CD8-positive, alpha-beta memory T cell (primary cell): ENCODE measurements around the gene MDFI. TPM values are rescaled to one million over a fixed set of nuclear protein-coding genes. Genes with fewer than 3 reads are reported as not detected.

ENCODE experiments used
- CTCF ChIA-PET: fragments of 350-600 bp; sonication (Branson Sonifier 250); formaldehyde crosslinking; loops from one replicate; lab custom pipeline; 2021; ENCODE audit warnings: antibody characterized with exemption; lab: Charles Lee
- POLR2A ChIA-PET: fragments of 350-600 bp; sonication (Branson Sonifier 250); formaldehyde crosslinking; loops from one replicate; lab custom pipeline; 2021; ENCODE audit warnings: antibody characterized with exemption; lab: Charles Lee
- DNase-seq, 5 donors: peaks; one replicate each; pipeline versions ENCODE4 v3.0.0 to v3.0.0-alpha.2; 2020 to 2022; ENCODE audit warnings: mixed read lengths in 1 of 5
- H3K27ac ChIP-seq: one replicate; pipeline ENCODE4 v1.7.0; 2013; ENCODE audit warnings: low read depth, mild to moderate bottlenecking, low read length, moderate library complexity
- H3K27me3 ChIP-seq: 2 replicates; pipeline ENCODE4 v1.7.0; 2013; ENCODE audit warnings: low read length, mild to moderate bottlenecking; ENCODE audit not compliant: insufficient read depth, poor library complexity, severe bottlenecking
- H3K36me3 ChIP-seq: 2 replicates; pipeline ENCODE4 v1.7.0; 2013; ENCODE audit warnings: mild to moderate bottlenecking, low read length, moderate library complexity; ENCODE audit not compliant: insufficient read depth
- H3K4me1 ChIP-seq: 2 replicates; pipeline ENCODE4 v1.7.0; 2013; ENCODE audit warnings: mild to moderate bottlenecking, low read length, moderate library complexity; ENCODE audit not compliant: insufficient read depth
- H3K4me3 ChIP-seq: 2 replicates; pipeline ENCODE4 v1.7.0; 2013; ENCODE audit warnings: mild to moderate bottlenecking, low read length
- H3K9me3 ChIP-seq: 2 replicates; pipeline ENCODE4 v1.7.0; 2013; ENCODE audit warnings: mild to moderate bottlenecking, low read length
- H3K27ac Mint-ChIP-seq, 8 donors: one replicate each; pipeline ENCODE4 v1.8.0; 2020 to 2021; ENCODE audit warnings: mixed read lengths in 8 of 8, mild to moderate bottlenecking in 6 of 8, inconsistent platforms in 3 of 8, moderate library complexity in 3 of 8
- H3K27me3 Mint-ChIP-seq, 2 donors: one replicate each; pipeline ENCODE4 v1.8.0; 2020 to 2021; ENCODE audit warnings: mixed read lengths in 2 of 2, mild to moderate bottlenecking in 1 of 2, moderate library complexity in 1 of 2
- H3K36me3 Mint-ChIP-seq, 3 donors: one replicate each; pipeline ENCODE4 v1.8.0; 2020 to 2021; ENCODE audit warnings: mixed read lengths in 3 of 3, inconsistent platforms in 1 of 3, mild to moderate bottlenecking in 1 of 3
- H3K4me1 Mint-ChIP-seq, 3 donors: one replicate each; pipeline ENCODE4 v1.8.0; 2020 to 2021; ENCODE audit warnings: mixed read lengths in 3 of 3, inconsistent platforms in 1 of 3, mild to moderate bottlenecking in 1 of 3
- H3K4me3 Mint-ChIP-seq, 7 donors: one replicate each; pipeline ENCODE4 v1.8.0; 2020 to 2021; ENCODE audit warnings: mixed read lengths in 7 of 7, mild to moderate bottlenecking in 6 of 7, moderate library complexity in 4 of 7, inconsistent platforms in 2 of 7
- H3K9me3 Mint-ChIP-seq, 5 donors: one replicate each; pipeline ENCODE4 v1.8.0; 2020 to 2022; ENCODE audit warnings: mixed read lengths in 5 of 5, mild to moderate bottlenecking in 3 of 5, moderate library complexity in 2 of 5, inconsistent platforms in 1 of 5
- polyA plus RNA-seq: library from polyadenylated mRNA; unstranded; fragments of 300-500 nt; fragmentation: Illumina TruSeq; gene quantifications from one replicate; pipeline ENCODE4 v1.2.3, GENCODE V29; 2021
- total RNA-seq, 2 experiments: library from RNA; stranded (reverse); gene quantifications; one replicate each; pipeline ENCODE4 v1.2.3, GENCODE V29; 2021

The MDFI gene
- total and polyA plus RNA-seq, 3 experiments from 2014 or later: not detected

DNA sequence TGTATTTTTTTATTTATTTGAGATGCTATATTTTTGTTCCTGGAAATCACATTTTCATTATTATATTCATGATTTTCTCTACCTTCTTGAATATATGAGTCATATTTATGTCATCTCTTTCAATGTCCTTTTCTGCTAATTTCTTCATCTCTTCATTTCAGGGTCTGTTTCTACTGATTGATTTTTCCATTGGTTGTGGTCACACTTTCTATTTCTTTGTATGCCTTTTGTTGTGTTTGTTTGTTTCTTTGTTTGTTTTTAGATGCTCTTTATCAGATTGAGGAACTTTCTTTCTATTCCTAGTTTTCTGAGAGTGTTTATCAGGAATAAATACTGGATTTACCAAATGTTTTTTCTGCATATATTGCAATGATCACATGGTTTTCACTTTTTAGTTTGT lies 16.9 kb upstream of the MDFI start:
- peaks cover 5 to 12% (median 8%) of the 10 kb centered on the region in 5 donors for H3K9me3 Mint-ChIP-seq
- peaks cover 0 to 13% (median 0%) of the 10 kb centered on the region in 3 donors for H3K36me3 Mint-ChIP-seq
- DNase-seq: no peak
- ChIA-PET POLR2A (no interaction called here), CTCF (no interaction called here)
- H3K27ac ChIP-seq: no peak overlapping the region
- H3K4me1 ChIP-seq: peaks cover 9% of the 10 kb centered on the region
- no peak overlapping the region for H3K4me3 Mint-ChIP-seq
- no peak overlapping the region for H3K4me3 ChIP-seq
- no peaks in the 10 kb centered on the region for H3K9me3 ChIP-seq
- no peaks in the 10 kb centered on the region for H3K36me3 ChIP-seq
- H3K27ac Mint-ChIP-seq: no peak overlapping the region
- peaks cover 5% of the 10 kb centered on the region for H3K27me3 ChIP-seq
- peaks cover 13% of the 10 kb centered on the region in 3 donors for H3K4me1 Mint-ChIP-seq
- H3K27me3 Mint-ChIP-seq: peaks cover 19 to 39% of the 10 kb centered on the region in 2 donors

DNA sequence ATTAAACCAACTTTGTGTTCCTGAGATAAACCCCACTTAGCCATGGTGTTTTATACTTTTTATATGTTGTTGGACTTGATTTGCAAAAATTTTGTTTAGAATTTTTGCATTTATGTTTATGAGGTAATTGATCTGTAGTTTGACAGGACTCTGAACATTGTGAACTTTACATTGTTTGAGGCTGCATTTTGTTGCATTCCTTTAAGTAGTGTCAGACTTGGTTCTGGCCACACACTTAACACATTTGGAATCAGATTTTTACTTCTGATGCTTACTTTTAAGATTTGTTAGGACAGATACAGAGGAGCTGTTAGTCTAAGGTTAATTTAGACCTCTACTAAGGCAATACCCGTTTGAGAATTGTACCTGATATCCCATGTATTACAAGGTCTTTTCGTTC lies 16.5 kb upstream of the MDFI start:
- Histone ChIP-seq H3K4me1 (peaks cover 9% of the 10 kb centered on the region), H3K4me3 (no peak overlapping the region), H3K27ac (no peak overlapping the region), H3K9me3 (no peaks in the 10 kb centered on the region), H3K27me3 (peaks cover 5% of the 10 kb centered on the region), H3K36me3 (no peaks in the 10 kb centered on the region)
- Mint-ChIP-seq H3K36me3 (peaks cover 0 to 13% (median 0%) of the 10 kb centered on the region in 3 donors), H3K4me1 (peaks cover 13 to 14% (median 13%) of the 10 kb centered on the region in 3 donors), H3K4me3 (no peak overlapping the region), H3K27me3 (peaks cover 19 to 41% of the 10 kb centered on the region in 2 donors), H3K27ac (no peak overlapping the region), H3K9me3 (peaks cover 5 to 12% (median 8%) of the 10 kb centered on the region in 5 donors)
- ChIA-PET CTCF (no interaction called here), POLR2A (no interaction called here)
- no peak for DNase-seq

DNA sequence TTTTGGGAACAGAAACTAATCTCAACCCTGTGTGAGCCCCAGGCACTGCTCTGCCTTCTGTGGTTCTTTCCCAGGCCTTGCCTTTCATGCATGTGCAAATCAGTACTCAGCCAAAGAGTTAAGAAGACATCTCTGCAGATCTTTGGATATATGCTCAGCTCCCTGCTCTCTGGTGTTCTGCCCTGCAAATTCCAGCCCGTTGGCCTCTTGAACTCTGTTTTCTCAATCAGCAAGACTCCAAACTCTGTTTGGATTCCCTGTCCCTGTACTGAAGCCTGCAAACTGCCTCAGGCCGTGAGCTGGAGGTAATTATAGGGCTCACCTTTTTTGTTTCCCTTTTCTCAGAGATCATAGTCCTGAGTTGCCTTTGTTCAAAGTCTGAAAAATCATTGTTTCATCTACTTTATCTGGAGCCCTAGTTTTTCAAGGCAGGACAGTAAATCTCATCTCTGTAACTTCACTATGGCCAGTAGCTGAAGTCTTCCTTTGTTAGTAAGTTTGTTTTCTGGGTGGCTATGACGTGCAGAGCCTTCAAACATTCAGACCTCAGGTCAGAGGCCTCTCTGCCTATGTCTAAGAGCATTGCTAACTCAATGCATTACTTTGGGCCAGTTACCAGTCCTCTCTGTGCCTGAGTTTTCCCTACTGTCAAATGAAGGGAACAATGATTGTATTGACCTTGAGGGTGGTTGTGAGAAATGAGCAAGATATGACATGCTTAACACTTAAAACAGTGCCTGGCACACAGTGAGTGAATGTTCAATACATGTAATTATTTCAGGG lies 15.9 kb upstream of the MDFI start:
- Histone ChIP-seq H3K27me3 (peaks cover 5% of the 10 kb centered on the region), H3K36me3 (no peaks in the 10 kb centered on the region), H3K27ac (no peak overlapping the region), H3K4me1 (peaks cover 9% of the 10 kb centered on the region), H3K4me3 (no peak overlapping the region), H3K9me3 (no peaks in the 10 kb centered on the region)
- Mint-ChIP-seq H3K4me3 (no peak overlapping the region), H3K27me3 (peaks cover 19 to 41% of the 10 kb centered on the region in 2 donors), H3K9me3 (peaks cover 5 to 12% (median 8%) of the 10 kb centered on the region in 5 donors), H3K27ac (no peak overlapping the region), H3K36me3 (peaks cover 0 to 13% (median 0%) of the 10 kb centered on the region in 3 donors), H3K4me1 (peaks cover 13 to 14% (median 13%) of the 10 kb centered on the region in 3 donors)
- CTCF ChIA-PET: no interaction called here
- POLR2A ChIA-PET: no interaction called here
- no peak for DNase-seq

DNA sequence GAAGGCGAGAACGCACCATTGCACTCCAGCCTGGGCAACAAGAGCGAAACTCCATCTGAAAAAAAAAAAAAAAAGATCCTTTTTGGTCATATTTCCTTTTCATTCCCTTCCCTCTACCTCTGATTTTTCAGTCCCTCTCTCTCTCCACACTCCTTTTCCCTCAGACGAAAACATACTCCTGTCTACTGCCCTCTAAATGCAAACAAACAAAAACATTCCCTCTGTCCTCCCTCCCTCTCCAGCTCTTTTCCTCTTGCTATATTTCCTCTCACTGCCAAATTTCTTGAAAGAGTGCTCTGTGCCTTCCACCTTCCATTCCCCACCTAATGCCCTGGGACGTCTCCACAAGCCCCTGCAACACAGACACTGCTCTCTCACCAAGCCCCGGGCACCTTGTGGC lies 14.9 kb upstream of the MDFI start:
- H3K27ac Mint-ChIP-seq: no peak overlapping the region
- H3K27me3 ChIP-seq: peaks cover 5% of the 10 kb centered on the region

DNA sequence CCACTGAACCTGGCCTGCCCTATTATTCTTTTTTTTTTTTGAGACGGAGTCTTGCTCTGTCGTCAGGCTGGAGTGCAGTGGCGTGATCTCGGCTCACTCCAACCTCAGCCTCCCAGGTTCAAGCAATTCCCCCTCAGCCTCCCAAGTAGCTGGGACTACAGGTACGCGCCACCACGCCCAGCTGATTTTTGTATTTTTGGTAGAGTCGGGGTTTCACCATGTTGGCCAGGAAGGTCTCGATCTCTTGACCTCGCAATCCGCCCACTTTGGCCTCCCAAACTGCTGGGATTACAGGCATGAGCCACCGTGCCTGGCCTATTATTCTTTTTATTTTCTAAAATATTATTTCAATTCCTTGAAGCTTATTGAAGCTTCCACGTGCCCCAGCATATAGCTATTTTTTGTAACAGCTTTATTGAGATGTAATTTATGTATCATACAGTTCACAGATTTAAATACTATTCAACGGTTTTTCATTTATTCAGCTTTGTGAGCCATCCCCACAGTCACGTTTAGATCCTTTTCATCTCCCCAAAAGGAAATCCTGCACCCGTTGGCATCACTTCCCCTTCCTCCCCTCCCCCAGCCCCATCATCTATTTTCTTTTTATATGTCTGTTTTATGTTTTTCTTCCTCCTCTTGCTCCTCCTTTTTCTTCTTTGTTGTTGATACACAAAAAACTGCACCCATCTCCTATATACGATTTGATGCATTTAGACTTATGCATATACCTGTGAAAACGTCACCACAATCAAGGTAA lies 13.5 kb upstream of the MDFI start:
- DNase-seq: no peak
- no peak overlapping the region for H3K4me3 ChIP-seq
- no peaks in the 10 kb centered on the region for H3K9me3 ChIP-seq
- ChIA-PET POLR2A (no interaction called here), CTCF (interaction anchor here (0.8 kb wide), 1 partner anchor 68 kb away, joined by 3 read pairs; no protein-coding TSS in a partner anchor)
- H3K27ac Mint-ChIP-seq: peak overlapping the region in 1 of 8 donors; percentile 41
- H3K36me3 Mint-ChIP-seq: peaks cover 0 to 13% (median 0%) of the 10 kb centered on the region in 3 donors
- peaks cover 9% of the 10 kb centered on the region for H3K4me1 ChIP-seq
- no peak overlapping the region for H3K27ac ChIP-seq
- H3K36me3 ChIP-seq: no peaks in the 10 kb centered on the region
- H3K4me1 Mint-ChIP-seq: peaks cover 13 to 14% (median 13%) of the 10 kb centered on the region in 3 donors
- peaks cover 5 to 12% (median 8%) of the 10 kb centered on the region in 5 donors for H3K9me3 Mint-ChIP-seq
- H3K27me3 ChIP-seq: peaks cover 5% of the 10 kb centered on the region
- H3K4me3 Mint-ChIP-seq: no peak overlapping the region
- H3K27me3 Mint-ChIP-seq: peaks cover 15 to 44% of the 10 kb centered on the region in 2 donors

More for the DNA sequence above, 14.9 kb upstream of the MDFI start:
- POLR2A ChIA-PET: no interaction called here
- H3K36me3 Mint-ChIP-seq: peaks cover 0 to 13% (median 0%) of the 10 kb centered on the region in 3 donors
- Histone ChIP-seq H3K4me1 (peaks cover 9% of the 10 kb centered on the region), H3K36me3 (no peaks in the 10 kb centered on the region), H3K4me3 (no peak overlapping the region), H3K9me3 (no peaks in the 10 kb centered on the region), H3K27ac (no peak overlapping the region)
- DNase-seq: no peak
- peaks cover 13 to 14% (median 13%) of the 10 kb centered on the region in 3 donors for H3K4me1 Mint-ChIP-seq
- H3K4me3 Mint-ChIP-seq: no peak overlapping the region
- CTCF ChIA-PET: no interaction called here
- H3K9me3 Mint-ChIP-seq: peaks cover 5 to 12% (median 8%) of the 10 kb centered on the region in 5 donors
- peaks cover 19 to 41% of the 10 kb centered on the region in 2 donors for H3K27me3 Mint-ChIP-seq

DNA sequence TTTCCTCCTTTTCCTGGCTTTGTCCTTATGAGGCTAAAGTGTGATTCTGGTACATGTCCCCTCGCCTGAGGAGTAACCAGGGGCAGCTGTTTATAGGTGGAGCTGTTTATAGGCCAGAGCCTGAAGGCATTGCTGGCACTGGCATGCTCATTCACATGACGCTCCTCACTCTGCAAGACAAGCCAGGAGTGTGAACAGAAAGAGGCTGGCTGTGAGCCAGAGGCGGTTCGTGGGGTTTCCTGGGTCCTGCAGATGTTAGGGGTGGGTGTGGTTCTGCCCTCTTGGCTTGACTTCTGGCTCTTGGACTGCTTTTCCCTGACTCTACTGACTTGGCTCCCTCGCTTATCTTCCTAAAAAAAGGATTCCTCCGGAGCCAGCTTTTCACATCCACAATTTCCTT lies 12.8 kb upstream of the MDFI start:
- no peak overlapping the region for H3K4me3 ChIP-seq
- Mint-ChIP-seq H3K9me3 (peaks cover 5 to 12% (median 8%) of the 10 kb centered on the region in 5 donors), H3K27ac (peak overlapping the region in 2 of 8 donors; percentile 41 to 77), H3K4me1 (peaks cover 13 to 14% (median 13%) of the 10 kb centered on the region in 3 donors), H3K27me3 (peaks cover 15 to 41% of the 10 kb centered on the region in 2 donors), H3K36me3 (peaks cover 0 to 13% (median 0%) of the 10 kb centered on the region in 3 donors), H3K4me3 (peak overlapping the region in 1 of 7 donors; percentile 9)
- no peaks in the 10 kb centered on the region for H3K36me3 ChIP-seq
- peaks cover 5% of the 10 kb centered on the region for H3K27me3 ChIP-seq
- H3K4me1 ChIP-seq: peaks cover 9% of the 10 kb centered on the region
- POLR2A ChIA-PET: no interaction called here
- no peak overlapping the region for H3K27ac ChIP-seq
- H3K9me3 ChIP-seq: no peaks in the 10 kb centered on the region
- CTCF ChIA-PET: interaction anchor here (0.8 kb wide), 1 partner anchor 67 kb away, joined by 3 read pairs; no protein-coding TSS in a partner anchor
- DNase-seq: peak in 1 of 5 donors; percentile 24

DNA sequence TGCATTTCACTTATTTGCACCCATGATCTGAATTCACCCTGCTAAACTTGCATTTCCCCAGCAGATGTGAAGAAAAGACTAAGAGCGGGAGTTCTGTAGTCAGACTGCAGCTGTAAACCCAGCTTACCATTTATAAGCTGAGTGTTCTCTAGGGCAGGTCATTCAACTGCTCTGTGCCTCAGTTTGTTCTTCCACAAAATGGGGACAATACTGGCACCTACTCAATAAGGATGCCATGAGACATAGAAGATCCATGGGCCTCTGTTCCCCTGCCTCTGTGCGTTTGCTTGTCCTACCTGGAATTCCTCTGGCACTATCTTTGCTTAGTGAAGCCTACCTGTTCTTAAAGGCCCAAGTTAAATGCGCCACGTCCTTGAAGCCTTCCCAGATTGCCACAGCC lies 12.2 kb upstream of the MDFI start:
- peaks cover 0 to 13% (median 0%) of the 10 kb centered on the region in 3 donors for H3K36me3 Mint-ChIP-seq
- peak overlapping the region in 1 of 8 donors; percentile 20 for H3K27ac Mint-ChIP-seq
- CTCF ChIA-PET: no interaction called here
- POLR2A ChIA-PET: no interaction called here
- H3K9me3 ChIP-seq: no peaks in the 10 kb centered on the region
- peak overlapping the region in 1 of 7 donors; percentile 9 for H3K4me3 Mint-ChIP-seq
- H3K27me3 Mint-ChIP-seq: peaks cover 12 to 36% of the 10 kb centered on the region in 2 donors
- peaks cover 5 to 8% (median 7%) of the 10 kb centered on the region in 5 donors for H3K9me3 Mint-ChIP-seq
- peaks cover 5% of the 10 kb centered on the region for H3K27me3 ChIP-seq
- no peak for DNase-seq
- no peak overlapping the region for H3K27ac ChIP-seq
- H3K36me3 ChIP-seq: no peaks in the 10 kb centered on the region
- H3K4me1 ChIP-seq: peaks cover 9% of the 10 kb centered on the region
- no peak overlapping the region for H3K4me3 ChIP-seq
- H3K4me1 Mint-ChIP-seq: peaks cover 13 to 14% (median 13%) of the 10 kb centered on the region in 3 donors
